Ovary (tissue), 9 donors: ENCODE measurements around the gene SNAI3. TPM values are rescaled to one million over a fixed set of nuclear protein-coding genes. Genes with fewer than 3 reads are reported as not detected.

Experiments used
- DNase-seq, 5 donors: peaks; one replicate each; pipeline ENCODE4 v3.0.0-alpha.2; 2019 to 2020
- H3K27ac ChIP-seq, 2 donors: fragments of 200-600 bp; one replicate each; pipeline versions ENCODE4 v1.5.1 to v1.8.0; 2019 to 2022
- H3K27me3 ChIP-seq: fragments of 200-600 bp; one replicate; pipeline ENCODE4 v1.8.0; 2022
- H3K36me3 ChIP-seq: fragments of 200-600 bp; sonication (generic); one replicate; pipeline ENCODE4 v1.5.1; 2019
- H3K4me1 ChIP-seq: one replicate; pipeline ENCODE4 v1.8.1; 2013; ENCODE audit warnings: mild to moderate bottlenecking, moderate library complexity; ENCODE audit not compliant: insufficient read depth
- H3K4me3 ChIP-seq: fragments of 200-600 bp; sonication (generic); one replicate; pipeline ENCODE4 v1.5.1; 2017
- H3K9me3 ChIP-seq, 2 donors: fragments of 200-600 bp in 1 of 2; sonication (generic) in 1 of 2; one replicate each; pipeline versions ENCODE4 v1.5.1 to v1.8.1; 2013 to 2019; ENCODE audit warnings: mild to moderate bottlenecking in 1 of 2, moderate library complexity in 1 of 2
- EP300 ChIP-seq: sonication (generic); formaldehyde crosslinking; IDR thresholded peaks from one replicate; pipeline ENCODE4 v1.6.1; 2017; ENCODE audit warnings: antibody characterized with exemption
- POLR2A ChIP-seq: fragments of 450-650 bp; IDR thresholded peaks from one replicate; pipeline ENCODE4 v1.6.1; 2017; ENCODE audit warnings: antibody characterized with exemption, mild to moderate bottlenecking, moderate library complexity
- WGBS, 3 donors: extraction: QIAGEN DNeasy Blood & Tissue Kit in 1 of 3; methylation state at CpG; one replicate each; pipeline versions ENCODE4 v1.1.5 to v1.1.7; 2013 to 2017; 5-methylcytosine and 5-hydroxymethylcytosine counted together
- intact Hi-C, 4 donors: fragments of 100-400 bp; cut with DNase I; formaldehyde crosslinking; loops; one replicate each; pipeline versions ENCODE4 v1.11.0 to v1.15.1; 2022 to 2023
- polyA plus RNA-seq, 2 donors: library from polyadenylated mRNA; stranded (reverse); fragments of 200-250 nt in 1 of 2; fragments of 350-450 nt in 1 of 2; fragmentation: Illumina TruSeq in 1 of 2; extraction: RNeasy Lipid Tissue Mini Kit (QIAGEN cat#74804) in 1 of 2; gene quantifications; one replicate each; pipeline ENCODE4 v1.2.3, GENCODE V29; 2013 to 2014
- total RNA-seq, 7 donors: library from RNA; depleted of rRNA in 2 of 7; stranded (reverse); fragments of >200 nt in 2 of 7; fragmentation: NEBNext Ultra II Directional in 3 of 7; extraction: Animal tissue kit (Norgen Biotek cat#: 25700) in 3 of 7; gene quantifications; one replicate each; pipeline versions ENCODE4 v1.1.0 to v1.2.4, GENCODE V29; 2016 to 2023
- TF ChIP-seq, protein P1 (sequence below), 3 donors: fragments of 450-650 bp in 2 of 3; fragments of 200-600 bp in 1 of 3; IDR thresholded peaks; one replicate each; pipeline versions ENCODE4 v1.5.1 to v1.8.0; 2016 to 2022; ENCODE audit warnings: antibody characterized with exemption in 3 of 3, mild to moderate bottlenecking in 1 of 3
- donor health status: DM: no; HTN: no; CAD: no; lungs with moderate emphysema.
- donor health status: DM: no; HTN: no; CAD: no.
- donor health status: Bipolar disorder and iron deficiency.
- donor health status: DM: yes; HTN: yes; CAD: no.
- donor health status: DM: no; HTN: no; CAD: no.
- donor health status: DM: yes; HTN: yes; CAD: no.

The SNAI3 gene
- total and polyA plus RNA-seq, 9 donors = 0.12 to 1.0 (median 0.28) TPM; not detected in 4

DNA sequence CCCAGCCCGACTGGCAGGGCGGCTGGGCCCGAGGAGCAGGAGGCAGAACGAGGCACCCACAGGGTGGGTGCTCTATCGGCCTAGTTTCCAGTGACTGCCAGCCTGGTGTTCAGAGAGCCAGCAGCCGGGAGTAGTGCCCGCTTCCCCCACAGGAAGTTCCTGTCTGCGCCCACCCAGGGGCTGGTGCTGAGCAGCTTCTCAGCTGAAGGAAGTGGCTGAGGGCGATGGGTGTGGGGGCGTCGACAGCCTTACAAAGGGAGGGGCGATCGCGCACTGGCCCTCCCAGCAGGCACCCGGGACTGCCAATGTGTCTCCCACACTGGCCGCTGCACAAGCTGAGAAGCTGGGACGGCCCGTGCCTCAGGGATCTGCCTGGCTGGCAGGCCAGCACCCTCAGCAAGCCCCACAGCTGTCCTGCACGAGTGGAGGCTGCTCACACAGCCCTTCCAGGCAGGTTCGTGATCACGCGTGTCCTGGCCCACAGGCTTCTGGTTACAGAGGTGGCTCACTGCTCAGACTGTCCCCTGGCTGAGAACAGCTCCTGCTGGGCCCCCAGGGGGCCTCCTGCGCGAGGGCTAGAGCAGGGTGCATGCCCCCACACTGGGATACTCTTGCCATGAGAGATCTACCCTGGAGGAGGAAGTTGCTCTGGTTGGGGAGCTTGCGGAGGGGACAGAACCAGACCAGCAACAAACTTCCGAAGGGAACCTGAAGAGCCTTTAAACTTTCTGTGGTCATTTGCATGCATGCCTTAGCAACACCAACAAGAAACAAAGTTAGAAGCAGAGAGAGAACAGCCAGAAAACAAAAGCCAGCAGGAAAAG lies 17.4 kb upstream of the SNAI3 start:
- no peak for DNase-seq
- H3K9me3 ChIP-seq = no peaks in the 10 kb centered on the region
- no peaks in the 10 kb centered on the region for H3K36me3 ChIP-seq
- H3K27ac ChIP-seq = no peak overlapping the region
- no peaks in the 10 kb centered on the region for H3K27me3 ChIP-seq
- peaks cover 8% of the 10 kb centered on the region for H3K4me1 ChIP-seq
- WGBS, 3 donors = 68 to 73% (median 70%) methylated on average over 26 of the region's 26 CpGs
- intact Hi-C loops = no loop called here
- TF ChIP-seq, protein P1, sequence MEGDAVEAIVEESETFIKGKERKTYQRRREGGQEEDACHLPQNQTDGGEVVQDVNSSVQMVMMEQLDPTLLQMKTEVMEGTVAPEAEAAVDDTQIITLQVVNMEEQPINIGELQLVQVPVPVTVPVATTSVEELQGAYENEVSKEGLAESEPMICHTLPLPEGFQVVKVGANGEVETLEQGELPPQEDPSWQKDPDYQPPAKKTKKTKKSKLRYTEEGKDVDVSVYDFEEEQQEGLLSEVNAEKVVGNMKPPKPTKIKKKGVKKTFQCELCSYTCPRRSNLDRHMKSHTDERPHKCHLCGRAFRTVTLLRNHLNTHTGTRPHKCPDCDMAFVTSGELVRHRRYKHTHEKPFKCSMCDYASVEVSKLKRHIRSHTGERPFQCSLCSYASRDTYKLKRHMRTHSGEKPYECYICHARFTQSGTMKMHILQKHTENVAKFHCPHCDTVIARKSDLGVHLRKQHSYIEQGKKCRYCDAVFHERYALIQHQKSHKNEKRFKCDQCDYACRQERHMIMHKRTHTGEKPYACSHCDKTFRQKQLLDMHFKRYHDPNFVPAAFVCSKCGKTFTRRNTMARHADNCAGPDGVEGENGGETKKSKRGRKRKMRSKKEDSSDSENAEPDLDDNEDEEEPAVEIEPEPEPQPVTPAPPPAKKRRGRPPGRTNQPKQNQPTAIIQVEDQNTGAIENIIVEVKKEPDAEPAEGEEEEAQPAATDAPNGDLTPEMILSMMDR (IDR thresholded peaks at IDR 0.05) = no peak
- TF ChIP-seq EP300 (no peak), POLR2A (no peak)
- H3K4me3 ChIP-seq = no peak overlapping the region

- intact Hi-C loops = no loop called here
- H3K4me3 ChIP-seq = no peak overlapping the region
- H3K4me1 ChIP-seq = peaks cover 8% of the 10 kb centered on the region
- DNase-seq = no peak
- H3K27ac ChIP-seq = no peak overlapping the region
- TF ChIP-seq, protein P1 (IDR thresholded peaks at IDR 0.05) = no peak
- TF ChIP-seq EP300 = no peak
- no peak for TF ChIP-seq POLR2A
- H3K27me3 ChIP-seq = no peaks in the 10 kb centered on the region
- peaks cover 2% of the 10 kb centered on the region for H3K36me3 ChIP-seq
- H3K9me3 ChIP-seq = no peaks in the 10 kb centered on the region
- 81 to 86% (median 83%) methylated on average over 31 of the region's 31 CpGs for WGBS, 3 donors
Observed at GRCh38 chr16:88702371-88703210, 16.3 kb upstream of the SNAI3 start.

DNA sequence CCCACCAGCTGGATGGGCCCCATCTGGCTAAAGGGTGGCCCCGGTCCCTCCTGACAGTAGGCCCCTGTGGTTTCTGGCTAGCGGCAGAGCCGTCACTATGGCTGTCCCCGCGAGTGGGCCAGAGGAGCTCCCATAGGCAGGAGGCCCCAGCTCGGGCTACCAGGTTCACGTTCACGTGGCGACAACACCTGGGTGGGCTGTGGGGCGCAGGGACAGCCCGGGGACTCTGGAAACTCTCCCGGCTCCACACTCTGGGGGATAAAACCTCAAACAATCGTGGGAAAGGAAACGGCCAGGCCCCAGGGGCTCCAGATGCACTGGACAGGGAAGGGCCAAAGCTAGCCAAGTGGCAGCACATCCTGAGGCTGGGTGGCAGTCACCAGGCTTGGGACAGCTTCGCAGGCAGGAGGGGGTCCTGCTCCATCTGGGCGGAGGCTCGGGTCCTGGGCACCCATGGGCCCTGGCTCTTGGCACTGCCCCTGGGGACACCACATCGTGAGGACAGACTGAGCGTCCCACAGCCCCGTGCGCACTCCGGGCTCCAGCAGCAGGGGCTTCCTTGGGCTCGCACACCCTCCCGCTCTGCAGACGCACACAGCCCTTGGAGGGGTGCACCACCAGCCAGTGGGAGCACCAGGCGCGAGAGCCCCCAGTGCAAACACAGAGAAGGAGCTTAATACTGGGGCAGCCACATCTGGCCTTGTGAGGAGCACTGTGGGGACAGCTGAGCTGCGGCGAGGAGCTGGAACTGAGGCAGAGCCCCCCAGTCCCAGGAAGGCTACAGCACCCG lies 15.5 kb upstream of the SNAI3 start:
- 79 to 89% (median 82%) methylated on average over 21 to 30 of the region's 30 CpGs for WGBS, 3 donors
- DNase-seq = no peak
- TF ChIP-seq POLR2A = no peak
- TF ChIP-seq, protein P1 (IDR thresholded peaks at IDR 0.05) = no peak
- Histone ChIP-seq H3K27me3 (no peaks in the 10 kb centered on the region), H3K4me3 (no peak overlapping the region), H3K36me3 (peaks cover 2% of the 10 kb centered on the region), H3K27ac (no peak overlapping the region), H3K4me1 (peaks cover 5% of the 10 kb centered on the region), H3K9me3 (no peaks in the 10 kb centered on the region)
- intact Hi-C loops = no loop called here
